HTR-8/SVneo (cell line): Measurements from ENCODE around the gene DNAH1.

ENCODE experiments used
- DNase-seq: peaks from one replicate; pipeline ENCODE4 v3.0.0; 2011; ENCODE audit warnings: low spot score, mixed read lengths; ENCODE audit not compliant: insufficient read length
- FAIRE-seq: peaks from 2 replicates; lab custom pipeline; 2011; peaks lifted over from hg19 to GRCh38; lab: Jason Lieb, UNC

DNAH1 gene

GRCh38 chr3:52400275-52400793, 84.2 kb downstream of the DNAH1 start:
- DNase-seq (no peak), FAIRE-seq (no peak)

- FAIRE-seq: no peak
Measured at GRCh38 chr3:52401021-52401420, 84.9 kb downstream of the DNAH1 start.

GRCh38 chr3:52401551-52401950, 85.4 kb downstream of the DNAH1 start:
- DNase-seq: no peak
- FAIRE-seq: no peak

More at GRCh38 chr3:52401021-52401420, 84.9 kb downstream of the DNAH1 start:
- DNase-seq: no peak

GRCh38 chr3:52402101-52402521, 86.0 kb downstream of the DNAH1 start:
- DNase-seq (no peak), FAIRE-seq (no peak)

- FAIRE-seq (no peak), DNase-seq (no peak)
Measured at GRCh38 chr3:52402706-52403270, 86.7 kb downstream of the DNAH1 start.

GRCh38 chr3:52403271-52403841, 87.2 kb downstream of the DNAH1 start:
- no peak for FAIRE-seq
- no peak for DNase-seq

- DNase-seq (no peak), FAIRE-seq (no peak)
Measured at GRCh38 chr3:52403955-52404354, 87.8 kb downstream of the DNAH1 start.

- FAIRE-seq (no peak), DNase-seq (no peak)
Measured at GRCh38 chr3:52404391-52404790, 88.3 kb downstream of the DNAH1 start.

GRCh38 chr3:52405066-52405465, 88.9 kb downstream of the DNAH1 start:
- FAIRE-seq (no peak), DNase-seq (no peak)

GRCh38 chr3:52405601-52406110, 89.5 kb downstream of the DNAH1 start:
- DNase-seq: no peak
- FAIRE-seq: no peak

GRCh38 chr3:52406231-52406661, 90.1 kb downstream of the DNAH1 start:
- FAIRE-seq (no peak), DNase-seq (no peak)

GRCh38 chr3:52406791-52407510, 90.8 kb downstream of the DNAH1 start:
- FAIRE-seq: no peak
- DNase-seq: no peak

GRCh38 chr3:52407779-52408178, 91.7 kb downstream of the DNAH1 start:
- FAIRE-seq (no peak), DNase-seq (no peak)

GRCh38 chr3:52408466-52408865, 92.3 kb downstream of the DNAH1 start:
- FAIRE-seq (no peak), DNase-seq (no peak)

- FAIRE-seq (no peak), DNase-seq (no peak)
Measured at GRCh38 chr3:52415800-52416199, 99.7 kb downstream of the DNAH1 start.

GRCh38 chr3:52420388-52420787, 104.3 kb downstream of the DNAH1 start:
- FAIRE-seq: no peak
- DNase-seq: no peak

- FAIRE-seq (no peak), DNase-seq (no peak)
Measured at GRCh38 chr3:52422669-52423068, 106.5 kb downstream of the DNAH1 start.

GRCh38 chr3:52423173-52423572, 107.1 kb downstream of the DNAH1 start:
- FAIRE-seq: no peak

GRCh38 chr3:52428151-52429005, 112.3 kb downstream of the DNAH1 start:
- DNase-seq: peak; percentile 63
- peak; percentile 97 for FAIRE-seq

More at GRCh38 chr3:52423173-52423572, 107.1 kb downstream of the DNAH1 start:
- DNase-seq: no peak

- no peak for DNase-seq
- no peak for FAIRE-seq
Measured at GRCh38 chr3:52429031-52429430, 112.9 kb downstream of the DNAH1 start.
